ENCODE results near the gene PTPRD.

The PTPRD gene

GRCh38 chr9:9041756-9042155 is 1571.0 kb downstream of the PTPRD start:
- H3K4me3 ChIP-seq (ENCODE audit: low read depth, low read length), result no peak overlapping the region
- DNase-seq (ENCODE audit: low read depth), result no peak
- in situ Hi-C loops (cut with HindIII; ENCODE audit: low sequenced_read_pairs), result no loop called here

GRCh38 chr9:9033022-9033421 is 1579.8 kb downstream of the PTPRD start:
- no peak overlapping the region for H3K4me3 ChIP-seq (ENCODE audit: low read depth, low read length)
- TF ChIP-seq CTCF (IDR thresholded peaks at IDR 0.05; ENCODE audit: low read depth, low read length, missing control alignments), result no peak
- in situ Hi-C loops (cut with HindIII; ENCODE audit: low sequenced_read_pairs), result no loop called here
- no peak for DNase-seq (ENCODE audit: low read depth)

More at GRCh38 chr9:9041756-9042155, 1571.0 kb downstream of the PTPRD start:
- no peak for TF ChIP-seq CTCF (IDR thresholded peaks at IDR 0.05; ENCODE audit: low read depth, low read length, missing control alignments)

GRCh38 chr9:9016597-9016996 is 1596.2 kb downstream of the PTPRD start:
- DNase-seq (ENCODE audit: low read depth), result no peak
- no peak for TF ChIP-seq CTCF (IDR thresholded peaks at IDR 0.05; ENCODE audit: low read depth, low read length, missing control alignments)
- in situ Hi-C loops (cut with HindIII; ENCODE audit: low sequenced_read_pairs), result no loop called here
- no peak overlapping the region for H3K4me3 ChIP-seq (ENCODE audit: low read depth, low read length)

- TF ChIP-seq CTCF (IDR thresholded peaks at IDR 0.05; ENCODE audit: low read depth, low read length, missing control alignments), result no peak
- DNase-seq (ENCODE audit: low read depth), result no peak
- no peak overlapping the region for H3K4me3 ChIP-seq (ENCODE audit: low read depth, low read length)
- in situ Hi-C loops (cut with HindIII; ENCODE audit: low sequenced_read_pairs), result no loop called here
These were observed 1608.0 kb downstream of the PTPRD start for GRCh38 chr9:9004810-9005209.

- in situ Hi-C loops (cut with HindIII; ENCODE audit: low sequenced_read_pairs), result no loop called here
- no peak overlapping the region for H3K4me3 ChIP-seq (ENCODE audit: low read depth, low read length)
- DNase-seq (ENCODE audit: low read depth), result peak; percentile 13
- peak; percentile 24 for TF ChIP-seq CTCF (IDR thresholded peaks at IDR 0.05; ENCODE audit: low read depth, low read length, missing control alignments)
These were observed 1609.8 kb downstream of the PTPRD start for GRCh38 chr9:9002826-9003583.

GRCh38 chr9:8980496-8981013 is 1632.2 kb downstream of the PTPRD start:
- TF ChIP-seq CTCF (IDR thresholded peaks at IDR 0.05; ENCODE audit: low read depth, low read length, missing control alignments), result no peak
- in situ Hi-C loops (cut with HindIII; ENCODE audit: low sequenced_read_pairs), result no loop called here
- DNase-seq (ENCODE audit: low read depth), result no peak
- H3K4me3 ChIP-seq (ENCODE audit: low read depth, low read length), result no peak overlapping the region
